GM19468 (cell line): ENCODE results near the gene TLCD5.

Experiments
- ATAC-seq: cut with Tn5 transposase; IDR thresholded peaks from one replicate; pipeline ENCODE4 v1.9.1; 2021; ENCODE audit warnings: mild to moderate bottlenecking, moderate library complexity, moderate number of reproducible peaks; ENCODE audit not compliant: unreplicated experiment; ENCODE audit errors: extremely low read depth

Gene TLCD5

GRCh38 chr11:120335908-120336640 lies 11.0 kb downstream of the TLCD5 start, which contains the start of gene ARHGEF12:
Gene ARHGEF12 (plus strand): TSS chr11:120336413. CDS start chr11:120337244, 831 bp downstream.
- peak; percentile 52 for ATAC-seq

GRCh38 chr11:120336641-120337354 lies 11.7 kb downstream of the TLCD5 start:
- no peak for ATAC-seq

GRCh38 chr11:120337355-120338106 lies 12.4 kb downstream of the TLCD5 start:
- no peak for ATAC-seq

GRCh38 chr11:120338107-120338933 lies 13.2 kb downstream of the TLCD5 start:
- no peak for ATAC-seq

GRCh38 chr11:120339394-120339890 lies 14.3 kb downstream of the TLCD5 start:
- no peak for ATAC-seq

- ATAC-seq, result no peak
Observed at GRCh38 chr11:120340529-120340928, 15.4 kb downstream of the TLCD5 start.

- no peak for ATAC-seq
Observed at GRCh38 chr11:120342226-120342625, 17.1 kb downstream of the TLCD5 start.

GRCh38 chr11:120342678-120343077 lies 17.6 kb downstream of the TLCD5 start:
- no peak for ATAC-seq

- ATAC-seq, result no peak
Observed at GRCh38 chr11:120343429-120343828, 18.3 kb downstream of the TLCD5 start.

GRCh38 chr11:120344302-120345004 lies 19.4 kb downstream of the TLCD5 start:
- peak; percentile 65 for ATAC-seq

GRCh38 chr11:120346233-120346632 lies 21.1 kb downstream of the TLCD5 start:
- ATAC-seq, result no peak

- no peak for ATAC-seq
Observed at GRCh38 chr11:120350637-120351036, 25.5 kb downstream of the TLCD5 start.

GRCh38 chr11:120352405-120352804 lies 27.3 kb downstream of the TLCD5 start:
- no peak for ATAC-seq

GRCh38 chr11:120354068-120354467 lies 29.0 kb downstream of the TLCD5 start:
- ATAC-seq, result no peak

- ATAC-seq, result no peak
Observed at GRCh38 chr11:120354779-120355178, 29.7 kb downstream of the TLCD5 start.

GRCh38 chr11:120357620-120358019 lies 32.5 kb downstream of the TLCD5 start:
- no peak for ATAC-seq

GRCh38 chr11:120358729-120359128 lies 33.6 kb downstream of the TLCD5 start:
- ATAC-seq, result no peak

- no peak for ATAC-seq
Observed at GRCh38 chr11:120363436-120363835, 38.3 kb downstream of the TLCD5 start.

GRCh38 chr11:120365512-120365911 lies 40.4 kb downstream of the TLCD5 start:
- ATAC-seq, result no peak
